GM21526 (cell line): ENCODE results near the gene SCN1B.
"Not testable (repeated sequence)": the region's sequence is repeated elsewhere in the genome, so short reads cannot be mapped to it uniquely, and the experiment has no call there.

Source experiments
- ATAC-seq: cut with Tn5 transposase; IDR thresholded peaks from one replicate; pipeline ENCODE4 v1.9.1; 2021; ENCODE audit warnings: moderate library complexity; ENCODE audit not compliant: unreplicated experiment, low FRiP score

The SCN1B gene

GRCh38 chr19:35034588-35035382 is 4.5 kb downstream of the SCN1B start:
- no peak for ATAC-seq

GRCh38 chr19:35037716-35038622 is 7.7 kb downstream of the SCN1B start:
- no peak for ATAC-seq

GRCh38 chr19:35038623-35039512 is 8.6 kb downstream of the SCN1B start:
- ATAC-seq = no peak

GRCh38 chr19:35039881-35040825 is 9.9 kb downstream of the SCN1B start:
- ATAC-seq = no peak

- no peak for ATAC-seq
These were observed 10.7 kb downstream of the SCN1B start for GRCh38 chr19:35040826-35041547.

- no peak for ATAC-seq
These were observed 11.3 kb downstream of the SCN1B start, which contains the start of gene HPN for GRCh38 chr19:35041548-35042055. HPN (plus strand) TSS chr19:35041721; CDS start chr19:35042507, 786 bp downstream.

GRCh38 chr19:35042056-35042730 is 11.9 kb downstream of the SCN1B start:
- ATAC-seq = no peak

- no peak for ATAC-seq
These were observed 12.8 kb downstream of the SCN1B start for GRCh38 chr19:35042954-35043604.

GRCh38 chr19:35043906-35044305 is 13.6 kb downstream of the SCN1B start:
- ATAC-seq = no peak

- no peak for ATAC-seq
These were observed 14.2 kb downstream of the SCN1B start for GRCh38 chr19:35044317-35045117.

GRCh38 chr19:35045667-35046300 is 15.5 kb downstream of the SCN1B start:
- ATAC-seq = no peak

- ATAC-seq = no peak
These were observed 16.2 kb downstream of the SCN1B start for GRCh38 chr19:35046461-35046860.

- ATAC-seq = no peak
These were observed 18.7 kb downstream of the SCN1B start for GRCh38 chr19:35048911-35049411.

- no peak for ATAC-seq
These were observed 19.2 kb downstream of the SCN1B start for GRCh38 chr19:35049456-35049855.

GRCh38 chr19:35050662-35051061 is 20.4 kb downstream of the SCN1B start:
- ATAC-seq = not testable (repeated sequence)

- not testable (repeated sequence) for ATAC-seq
These were observed 21.0 kb downstream of the SCN1B start for GRCh38 chr19:35051268-35051667.
